22Rv1 (cell line): Measurements from ENCODE around the gene BHLHE23.

Experiments
- CTCF ChIP-seq: fragments of 450-650 bp; IDR thresholded peaks from 2 replicates; pipeline ENCODE4 v1.5.1; 2017; ENCODE audit warnings: mild to moderate bottlenecking
- ZFX ChIP-seq: fragments of 450-650 bp; IDR thresholded peaks from 2 replicates; pipeline ENCODE4 v1.6.1; 2017; ENCODE audit warnings: antibody characterized with exemption, borderline replicate concordance

DNA sequence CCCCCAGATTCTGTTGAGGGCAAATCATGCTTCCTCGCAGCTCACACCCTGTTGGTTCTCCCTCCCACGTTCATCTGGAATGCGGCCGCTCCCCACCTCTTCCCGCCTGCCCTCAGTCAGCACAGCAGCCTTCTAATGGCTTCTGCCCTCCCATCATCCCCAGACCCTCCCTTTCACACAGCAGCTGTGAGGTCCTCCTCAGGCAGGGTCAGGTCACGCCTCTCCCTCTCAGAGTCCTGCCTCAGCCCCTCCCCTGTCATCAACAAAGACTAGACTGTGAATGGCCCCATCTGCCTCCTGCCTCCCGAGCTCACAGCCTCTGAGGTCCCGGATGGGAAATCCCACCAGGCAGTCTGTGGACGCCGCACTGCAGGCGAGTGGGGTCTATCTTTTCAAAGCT is 7.9 kb upstream of the BHLHE23 start:
- TF ChIP-seq CTCF, result no peak
- no peak for TF ChIP-seq ZFX
